IMR-90 (cell line): Measurements from ENCODE around the gene HAAO. TPM values are rescaled to one million over a fixed set of nuclear protein-coding genes. Genes with fewer than 3 reads are reported as not detected.

Experiments
- ATAC-seq: fragments of 200-7000 bp; cut with Tn5 transposase; 2 replicates; pipeline ENCODE4 v1.9.1; 2020; ENCODE audit warnings: low read depth, mild to moderate bottlenecking, moderate library complexity
- BruUV-seq: library from RNA; stranded (reverse); fragments of 400-500 nt; replicated peaks from 2 replicates; lab custom pipeline; 2021; lab: Mats Ljungman, UMichigan
- CTCF ChIA-PET: fragments of 300-600 bp; formaldehyde crosslinking; extraction: SDS; loops from one replicate; lab custom pipeline; 2021; ENCODE audit warnings: antibody characterized with exemption; lab: Yijun Ruan, JAX
- POLR2A ChIA-PET: fragments of 300-600 bp; sonication (Branson Sonifier 250); formaldehyde crosslinking; loops from one replicate; lab custom pipeline; 2022; ENCODE audit warnings: antibody characterized with exemption; ENCODE audit not compliant: unreplicated experiment; lab: Charles Lee
- DNase-seq: peaks from one replicate; pipeline ENCODE4 v3.0.0; 2013
- H2AFZ ChIP-seq: replicated peaks from 2 replicates; pipeline ENCODE3; 2013; ENCODE audit warnings: low read length, mild to moderate bottlenecking; ENCODE audit not compliant: poor library complexity
- H2AK5ac ChIP-seq: 2 replicates; pipeline ENCODE4 v1.6.1; 2013; ENCODE audit warnings: low read depth, low read length, inconsistent platforms
- H2AK9ac ChIP-seq: replicated peaks from 2 replicates; pipeline ENCODE3; 2013; ENCODE audit warnings: mild to moderate bottlenecking, low read depth, low read length, moderate library complexity; ENCODE audit not compliant: poor library complexity
- H2BK120ac ChIP-seq: 2 replicates; pipeline ENCODE4 v1.6.1; 2013; ENCODE audit warnings: low read depth, low read length, inconsistent platforms
- H2BK15ac ChIP-seq: 3 replicates; pipeline ENCODE4 v1.6.1; 2013; ENCODE audit warnings: low read depth, low read length, inconsistent platforms
- H2BK20ac ChIP-seq: 2 replicates; pipeline ENCODE4 v1.6.1; 2013; ENCODE audit warnings: low read depth, mild to moderate bottlenecking, inconsistent platforms, low read length, moderate library complexity
- H2BK5ac ChIP-seq: 2 replicates; pipeline ENCODE4 v1.6.1; 2013; ENCODE audit warnings: mild to moderate bottlenecking, low read depth, low read length, inconsistent platforms; ENCODE audit not compliant: poor library complexity, severe bottlenecking
- H3K14ac ChIP-seq: replicated peaks from 2 replicates; pipeline ENCODE4 v1.6.1; 2013; ENCODE audit warnings: low read depth, low read length, inconsistent platforms
- H3K18ac ChIP-seq: 2 replicates; pipeline ENCODE4 v1.6.1; 2013; ENCODE audit warnings: low read depth, low read length, control low read depth
- H3K23ac ChIP-seq: 2 replicates; pipeline ENCODE4 v1.6.1; 2013; ENCODE audit warnings: low read depth, low read length, inconsistent platforms
- H3K27ac ChIP-seq: 2 replicates; pipeline ENCODE4 v1.5.1; 2013; ENCODE audit warnings: mild to moderate bottlenecking, control low read depth, low read length; ENCODE audit not compliant: insufficient read depth
- H3K27me3 ChIP-seq: 2 replicates; pipeline ENCODE4 v1.6.1; 2013; ENCODE audit warnings: low read length; ENCODE audit not compliant: control insufficient read depth, insufficient read depth
- H3K36me3 ChIP-seq: 2 replicates; pipeline ENCODE4 v1.6.1; 2013; ENCODE audit warnings: low read length, mixed read lengths; ENCODE audit not compliant: control insufficient read depth, insufficient read depth
- H3K4ac ChIP-seq: 2 replicates; pipeline ENCODE4 v1.6.1; 2013; ENCODE audit warnings: low read depth, low read length, inconsistent platforms
- H3K4me1 ChIP-seq: 2 replicates; pipeline ENCODE4 v1.6.1; 2013; ENCODE audit warnings: low read length, mixed read lengths; ENCODE audit not compliant: control insufficient read depth, insufficient read depth
- H3K4me2 ChIP-seq: 2 replicates; pipeline ENCODE4 v1.6.1; 2013; ENCODE audit warnings: low read depth, mild to moderate bottlenecking, control low read depth, low read length, moderate library complexity
- H3K4me3 ChIP-seq: 2 replicates; pipeline ENCODE4 v1.5.1; 2013; ENCODE audit warnings: low read depth, mild to moderate bottlenecking, control low read depth, low read length, moderate library complexity; ENCODE audit not compliant: insufficient read depth
- H3K56ac ChIP-seq: 2 replicates; pipeline ENCODE4 v1.6.1; 2013; ENCODE audit warnings: low read length, inconsistent platforms; ENCODE audit not compliant: insufficient read depth; ENCODE audit errors: extremely low read depth
- H3K79me1 ChIP-seq, 2 experiments: 2 replicates each; pipeline ENCODE4 v1.6.1; 2013; ENCODE audit warnings: low read length in 2 of 2, inconsistent platforms in 1 of 2, low read depth in 1 of 2
- H3K9ac ChIP-seq: 2 replicates; pipeline ENCODE4 v1.6.1; 2013; ENCODE audit warnings: low read depth, low read length, control low read depth
- H3K9me1 ChIP-seq: 2 replicates; pipeline ENCODE4 v1.6.1; 2013; ENCODE audit warnings: low read length, inconsistent platforms; ENCODE audit not compliant: insufficient read depth
- H3K9me3 ChIP-seq: 2 replicates; pipeline ENCODE4 v1.6.1; 2013; ENCODE audit warnings: low read length; ENCODE audit not compliant: control insufficient read depth, insufficient read depth
- H4K20me1 ChIP-seq: 2 replicates; pipeline ENCODE4 v1.6.1; 2013; ENCODE audit warnings: low read length, inconsistent platforms; ENCODE audit not compliant: insufficient read depth
- H4K5ac ChIP-seq: 2 replicates; pipeline ENCODE4 v1.6.1; 2013; ENCODE audit warnings: mild to moderate bottlenecking, low read depth, low read length, control low read depth
- H4K8ac ChIP-seq, 2 experiments: 2 replicates each; pipeline ENCODE4 v1.6.1; 2013; ENCODE audit warnings: low read depth in 2 of 2, low read length in 2 of 2, control low read depth in 1 of 2, inconsistent platforms in 1 of 2
- H4K91ac ChIP-seq: 2 replicates; pipeline ENCODE4 v1.6.1; 2013; ENCODE audit warnings: low read depth, low read length, inconsistent platforms; ENCODE audit not compliant: insufficient read depth
- BHLHE40 ChIP-seq: fragments of 150-350 bp; IDR thresholded peaks from 2 replicates; pipeline ENCODE4 v1.6.1; 2016; ENCODE audit warnings: mild to moderate bottlenecking, low read depth, low read length
- CEBPB ChIP-seq: IDR thresholded peaks from 2 replicates; pipeline ENCODE4 v1.6.1; 2012; ENCODE audit warnings: low read depth, low read length, improper control_type of control experiment
- CHD1 ChIP-seq: IDR thresholded peaks from 2 replicates; pipeline ENCODE4 v1.6.1; 2012; ENCODE audit warnings: low read depth, low read length, improper control_type of control experiment
- CTCF ChIP-seq: conservative IDR thresholded peaks from 2 replicates; pipeline ENCODE4 v1.5.1; 2012; ENCODE audit warnings: mild to moderate bottlenecking, low read depth, low read length, improper control_type of control experiment
- FOS ChIP-seq: fragments of 150-350 bp; IDR thresholded peaks from 2 replicates; pipeline ENCODE4 v1.6.1; 2016; ENCODE audit warnings: low read depth, low read length
- MAZ ChIP-seq: IDR thresholded peaks from 2 replicates; pipeline ENCODE4 v1.6.1; 2012; ENCODE audit warnings: low read depth, mild to moderate bottlenecking, low read length, improper control_type of control experiment, moderate library complexity, borderline replicate concordance
- MXI1 ChIP-seq: IDR thresholded peaks from 2 replicates; pipeline ENCODE4 v1.6.1; 2012; ENCODE audit warnings: low read depth, mild to moderate bottlenecking, low read length, moderate library complexity, borderline replicate concordance
- NFE2L2 ChIP-seq: fragments of 150-350 bp; IDR thresholded peaks from 2 replicates; pipeline ENCODE4 v1.6.1; 2016; ENCODE audit warnings: low read depth, mild to moderate bottlenecking, low read length
- WGBS, 2 experiments: methylation state at CpG; one replicate each; pipeline versions ENCODE4 v1.1.5 to v1.1.7; 2013; ENCODE audit warnings: missing lambda C conversion rate in 2 of 2; ENCODE audit not compliant: insufficient read length in 1 of 2; ENCODE audit errors: extremely low coverage in 2 of 2; 5-methylcytosine and 5-hydroxymethylcytosine counted together
- dilution Hi-C: fragments of 300-500 bp; cut with HindIII; formaldehyde crosslinking; loops from one replicate; pipeline ENCODE4 v1.14.3; 2018; ENCODE audit warnings: low sequenced_read_pairs; ENCODE audit not compliant: unreplicated experiment
- in situ Hi-C: fragments of 300-500 bp; cut with MboI; formaldehyde crosslinking; loops from 3 replicates; pipeline ENCODE4 v1.14.3; 2019; ENCODE audit warnings: low sequenced_read_pairs, inconsistent platforms, mixed read lengths
- intact Hi-C: fragments of 100-400 bp; cut with micrococcal nuclease; formaldehyde crosslinking; loops from 2 replicates; pipeline ENCODE4 v1.10.0; 2022
- polyA plus RNA-seq, 3 experiments: library from polyadenylated mRNA; depleted of rRNA; stranded (reverse); fragments of >200 nt; gene quantifications; 2 replicates each; pipeline ENCODE4 v1.2.3, GENCODE V29; 2012; ENCODE audit warnings: low replicate concordance in 1 of 3
- total RNA-seq: library from RNA; depleted of rRNA; stranded (reverse); fragments of >200 nt; gene quantifications from 2 replicates; pipeline ENCODE4 v1.2.3, GENCODE V29; 2012

The HAAO gene
- total and polyA plus RNA-seq, 2 of the 4 experiments (the other 2 are of a cell fraction), result 0.05 to 0.18 TPM

- POLR2A ChIA-PET, result no interaction called here
- H3K36me3 ChIP-seq, result no peaks in the 10 kb centered on the region
- no peak overlapping the region for H3K4me3 ChIP-seq
- CTCF ChIA-PET, result no interaction called here
- no peak overlapping the region for H4K91ac ChIP-seq
- H4K5ac ChIP-seq, result no peak overlapping the region
- no peaks in the 10 kb centered on the region for H4K20me1 ChIP-seq
- H2BK5ac ChIP-seq, result no peak overlapping the region
- no peak overlapping the region for H3K23ac ChIP-seq
- H2AFZ ChIP-seq, result no peak overlapping the region
- H2BK15ac ChIP-seq, result no peak overlapping the region
- no peaks in the 10 kb centered on the region for H3K79me1 ChIP-seq
- H3K27me3 ChIP-seq, result peaks cover 38% of the 10 kb centered on the region
- no peak overlapping the region for H4K8ac ChIP-seq
- H3K4ac ChIP-seq, result no peak overlapping the region
- intact Hi-C loops (no loop called here), dilution Hi-C loops (no loop called here), in situ Hi-C loops (no loop called here)
- H3K14ac ChIP-seq, result no peak overlapping the region
- H3K9me3 ChIP-seq, result no peaks in the 10 kb centered on the region
- no peak overlapping the region for H2AK9ac ChIP-seq
- no CpG with 5 or more reads among the region's 12 CpGs for WGBS, 2 experiments
- H3K4me1 ChIP-seq, result no peaks in the 10 kb centered on the region; the same call in 1 of the 2 replicates
- H2BK20ac ChIP-seq, result no peak overlapping the region
- ATAC-seq, result no peak
- H3K27ac ChIP-seq, result no peak overlapping the region
- no peak overlapping the region for H2BK120ac ChIP-seq
- no peak for DNase-seq
- H3K18ac ChIP-seq, result no peak overlapping the region
- TF ChIP-seq CEBPB, result no peak
- TF ChIP-seq NFE2L2, result no peak
- no peak for TF ChIP-seq BHLHE40
- no peak for TF ChIP-seq CTCF
- no peak for TF ChIP-seq FOS
- no peak for TF ChIP-seq MXI1
- no peak for TF ChIP-seq MAZ
- TF ChIP-seq CHD1, result no peak
- H2AK5ac ChIP-seq, result no peak overlapping the region
- BruUV-seq, result no TSS peak
- no peak overlapping the region for H3K9ac ChIP-seq
- no peak overlapping the region for H3K4me2 ChIP-seq
- H3K56ac ChIP-seq, result no peak overlapping the region
- H3K9me1 ChIP-seq, result no peaks in the 10 kb centered on the region
Measured at GRCh38 chr2:42787788-42788477, 4.5 kb downstream of the HAAO start.
